ENCODE measurements around the gene CD109. TPM values are rescaled to one million over a fixed set of nuclear protein-coding genes. Genes with fewer than 3 reads are reported as not detected.

The CD109 gene
- polyA plus RNA-seq, 1 donor from 2014 or later: 0.07 TPM

GRCh38 chr6:73746787-73747186 is 50.8 kb downstream of the CD109 start:
- no peaks in the 10 kb centered on the region for H3K79me2 ChIP-seq (replicated peaks; ENCODE audit: insufficient read depth, low read length)
- no peak overlapping the region for H3K4me3 ChIP-seq (ENCODE audit: low read length)
- no peak overlapping the region for H3K27ac ChIP-seq (ENCODE audit: low read length)
- H3K9me3 ChIP-seq (ENCODE audit: low read length): no peaks in the 10 kb centered on the region
- H3K9me2 ChIP-seq (ENCODE audit: insufficient read depth, low read length): no peaks in the 10 kb centered on the region
- no peak overlapping the region for H2AFZ ChIP-seq (ENCODE audit: low read depth, low read length)
- no peak overlapping the region for H3K4me2 ChIP-seq (ENCODE audit: low read length)
- H3K9ac ChIP-seq (ENCODE audit: low read length): no peak overlapping the region
- H3K36me3 ChIP-seq (ENCODE audit: insufficient read depth, low read length): no peaks in the 10 kb centered on the region
- H4K20me1 ChIP-seq (ENCODE audit: insufficient read depth): no peaks in the 10 kb centered on the region
- TF ChIP-seq EP300 (conservative IDR thresholded peaks at IDR 0.05; ENCODE audit: poor library complexity, severe bottlenecking) (no peak), TAF1 (IDR thresholded peaks at IDR 0.05; ENCODE audit: low read depth) (no peak), EZH2 (IDR thresholded peaks at IDR 0.05; ENCODE audit: borderline replicate concordance, insufficient read depth, low read length, poor library complexity, severe bottlenecking) (no peak), POLR2AphosphoS5 (IDR thresholded peaks at IDR 0.05) (no peak), MXI1 (conservative IDR thresholded peaks at IDR 0.05; ENCODE audit: poor library complexity, severe bottlenecking) (no peak)
- TF ChIP-seq, protein P1, sequence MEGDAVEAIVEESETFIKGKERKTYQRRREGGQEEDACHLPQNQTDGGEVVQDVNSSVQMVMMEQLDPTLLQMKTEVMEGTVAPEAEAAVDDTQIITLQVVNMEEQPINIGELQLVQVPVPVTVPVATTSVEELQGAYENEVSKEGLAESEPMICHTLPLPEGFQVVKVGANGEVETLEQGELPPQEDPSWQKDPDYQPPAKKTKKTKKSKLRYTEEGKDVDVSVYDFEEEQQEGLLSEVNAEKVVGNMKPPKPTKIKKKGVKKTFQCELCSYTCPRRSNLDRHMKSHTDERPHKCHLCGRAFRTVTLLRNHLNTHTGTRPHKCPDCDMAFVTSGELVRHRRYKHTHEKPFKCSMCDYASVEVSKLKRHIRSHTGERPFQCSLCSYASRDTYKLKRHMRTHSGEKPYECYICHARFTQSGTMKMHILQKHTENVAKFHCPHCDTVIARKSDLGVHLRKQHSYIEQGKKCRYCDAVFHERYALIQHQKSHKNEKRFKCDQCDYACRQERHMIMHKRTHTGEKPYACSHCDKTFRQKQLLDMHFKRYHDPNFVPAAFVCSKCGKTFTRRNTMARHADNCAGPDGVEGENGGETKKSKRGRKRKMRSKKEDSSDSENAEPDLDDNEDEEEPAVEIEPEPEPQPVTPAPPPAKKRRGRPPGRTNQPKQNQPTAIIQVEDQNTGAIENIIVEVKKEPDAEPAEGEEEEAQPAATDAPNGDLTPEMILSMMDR (IDR thresholded peaks at IDR 0.05; ENCODE audit: poor library complexity, severe bottlenecking): no peak
- TF ChIP-seq, protein P2, sequence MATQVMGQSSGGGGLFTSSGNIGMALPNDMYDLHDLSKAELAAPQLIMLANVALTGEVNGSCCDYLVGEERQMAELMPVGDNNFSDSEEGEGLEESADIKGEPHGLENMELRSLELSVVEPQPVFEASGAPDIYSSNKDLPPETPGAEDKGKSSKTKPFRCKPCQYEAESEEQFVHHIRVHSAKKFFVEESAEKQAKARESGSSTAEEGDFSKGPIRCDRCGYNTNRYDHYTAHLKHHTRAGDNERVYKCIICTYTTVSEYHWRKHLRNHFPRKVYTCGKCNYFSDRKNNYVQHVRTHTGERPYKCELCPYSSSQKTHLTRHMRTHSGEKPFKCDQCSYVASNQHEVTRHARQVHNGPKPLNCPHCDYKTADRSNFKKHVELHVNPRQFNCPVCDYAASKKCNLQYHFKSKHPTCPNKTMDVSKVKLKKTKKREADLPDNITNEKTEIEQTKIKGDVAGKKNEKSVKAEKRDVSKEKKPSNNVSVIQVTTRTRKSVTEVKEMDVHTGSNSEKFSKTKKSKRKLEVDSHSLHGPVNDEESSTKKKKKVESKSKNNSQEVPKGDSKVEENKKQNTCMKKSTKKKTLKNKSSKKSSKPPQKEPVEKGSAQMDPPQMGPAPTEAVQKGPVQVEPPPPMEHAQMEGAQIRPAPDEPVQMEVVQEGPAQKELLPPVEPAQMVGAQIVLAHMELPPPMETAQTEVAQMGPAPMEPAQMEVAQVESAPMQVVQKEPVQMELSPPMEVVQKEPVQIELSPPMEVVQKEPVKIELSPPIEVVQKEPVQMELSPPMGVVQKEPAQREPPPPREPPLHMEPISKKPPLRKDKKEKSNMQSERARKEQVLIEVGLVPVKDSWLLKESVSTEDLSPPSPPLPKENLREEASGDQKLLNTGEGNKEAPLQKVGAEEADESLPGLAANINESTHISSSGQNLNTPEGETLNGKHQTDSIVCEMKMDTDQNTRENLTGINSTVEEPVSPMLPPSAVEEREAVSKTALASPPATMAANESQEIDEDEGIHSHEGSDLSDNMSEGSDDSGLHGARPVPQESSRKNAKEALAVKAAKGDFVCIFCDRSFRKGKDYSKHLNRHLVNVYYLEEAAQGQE (IDR thresholded peaks at IDR 0.05; ENCODE audit: borderline replicate concordance): no peak
- no peaks in the 10 kb centered on the region for H3K27me3 ChIP-seq (ENCODE audit: insufficient read depth, low read depth, low read length)
- no peaks in the 10 kb centered on the region for H3F3A ChIP-seq (ENCODE audit: insufficient read depth, low read length, poor library complexity, severe bottlenecking)

DNA sequence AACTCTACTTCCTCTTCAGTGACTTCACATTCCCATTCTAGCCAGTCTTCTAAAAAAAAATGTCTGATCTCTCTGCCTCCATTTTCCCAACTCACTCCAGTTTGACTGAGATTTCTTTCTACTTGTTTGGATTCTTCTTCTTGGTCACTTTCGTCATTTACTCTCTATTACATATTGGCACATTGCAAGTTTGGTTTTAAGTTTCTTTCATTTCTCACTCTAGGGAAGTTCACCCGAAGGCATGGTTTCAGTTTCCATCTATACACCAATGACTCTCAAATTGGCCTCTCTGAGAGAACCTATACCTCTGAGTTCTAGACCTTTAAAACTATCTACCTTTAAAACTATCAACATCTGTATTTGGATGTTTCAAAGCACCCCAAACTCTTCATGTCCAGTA is 51.3 kb downstream of the CD109 start:
- H3K27me3 ChIP-seq (ENCODE audit: insufficient read depth, low read depth, low read length): no peaks in the 10 kb centered on the region
- no peaks in the 10 kb centered on the region for H3K9me2 ChIP-seq (ENCODE audit: insufficient read depth, low read length)
- H3K9ac ChIP-seq (ENCODE audit: low read length): no peak overlapping the region
- TF ChIP-seq, protein P2 (IDR thresholded peaks at IDR 0.05; ENCODE audit: borderline replicate concordance): no peak
- TF ChIP-seq RAD21 (conservative IDR thresholded peaks at IDR 0.05) (no peak), EZH2 (IDR thresholded peaks at IDR 0.05; ENCODE audit: borderline replicate concordance, insufficient read depth, low read length, poor library complexity, severe bottlenecking) (no peak), MXI1 (conservative IDR thresholded peaks at IDR 0.05; ENCODE audit: poor library complexity, severe bottlenecking) (no peak), EP300 (conservative IDR thresholded peaks at IDR 0.05; ENCODE audit: poor library complexity, severe bottlenecking) (no peak)
- H3K79me2 ChIP-seq (replicated peaks; ENCODE audit: insufficient read depth, low read length): no peaks in the 10 kb centered on the region
- no peak overlapping the region for H2AFZ ChIP-seq (ENCODE audit: low read depth, low read length)
- no peaks in the 10 kb centered on the region for H4K20me1 ChIP-seq (ENCODE audit: insufficient read depth)
- no peaks in the 10 kb centered on the region for H3F3A ChIP-seq (ENCODE audit: insufficient read depth, low read length, poor library complexity, severe bottlenecking)
- H3K9me3 ChIP-seq (ENCODE audit: low read length): no peaks in the 10 kb centered on the region
- no peak overlapping the region for H3K27ac ChIP-seq (ENCODE audit: low read length)
- no peak overlapping the region for H3K4me3 ChIP-seq (ENCODE audit: low read length)
- H3K36me3 ChIP-seq (ENCODE audit: insufficient read depth, low read length): no peaks in the 10 kb centered on the region
- H3K4me2 ChIP-seq (ENCODE audit: low read length): no peak overlapping the region
